Subcutaneous abdominal adipose tissue (tissue), 5 donors: ENCODE data around the gene REG1B.

ENCODE experiments used
- H3K27ac ChIP-seq: one replicate; pipeline ENCODE4 v1.7.0; 2013; ENCODE audit warnings: low read depth, mild to moderate bottlenecking, inconsistent platforms, low read length, moderate library complexity
- H3K27me3 ChIP-seq, 5 donors: one replicate each; pipeline ENCODE4 v1.7.0; 2013; ENCODE audit warnings: low read length in 5 of 5, inconsistent platforms in 1 of 5; ENCODE audit not compliant: control insufficient read depth in 5 of 5, insufficient read depth in 4 of 5
- H3K36me3 ChIP-seq, 5 donors: one replicate each; pipeline ENCODE4 v1.7.0; 2013; ENCODE audit warnings: low read length in 5 of 5; ENCODE audit not compliant: control insufficient read depth in 5 of 5, insufficient read depth in 5 of 5
- H3K4me1 ChIP-seq, 5 donors: one replicate each; pipeline ENCODE4 v1.7.0; 2013; ENCODE audit warnings: low read length in 5 of 5, mild to moderate bottlenecking in 3 of 5, moderate library complexity in 1 of 5; ENCODE audit not compliant: control insufficient read depth in 5 of 5, insufficient read depth in 5 of 5
- H3K4me3 ChIP-seq, 5 donors: one replicate each; pipeline ENCODE4 v1.7.0; 2013; ENCODE audit warnings: low read length in 5 of 5, low read depth in 1 of 5
- H3K9ac ChIP-seq, 5 donors: one replicate each; pipeline ENCODE4 v1.7.0; 2013; ENCODE audit warnings: low read length in 5 of 5, mild to moderate bottlenecking in 4 of 5, moderate library complexity in 3 of 5
- H3K9me3 ChIP-seq, 5 donors: one replicate each; pipeline ENCODE4 v1.7.0; 2013; ENCODE audit warnings: low read length in 5 of 5; ENCODE audit not compliant: control insufficient read depth in 5 of 5
- donor health status: healthy.
- donor health status: healthy.
- donor health status: healthy.
- donor health status: healthy.
- donor health status: healthy.

The REG1B gene, protein sequence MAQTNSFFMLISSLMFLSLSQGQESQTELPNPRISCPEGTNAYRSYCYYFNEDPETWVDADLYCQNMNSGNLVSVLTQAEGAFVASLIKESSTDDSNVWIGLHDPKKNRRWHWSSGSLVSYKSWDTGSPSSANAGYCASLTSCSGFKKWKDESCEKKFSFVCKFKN

GRCh38 chr2:79087785-79088364 lies at the start of gene REG1B:
REG1B (minus strand) TSS chr2:79087993; CDS start chr2:79087612, 381 bp downstream.
- no peak within 1 kb of the TSS for H3K9ac ChIP-seq
- no peak within 1 kb of the TSS for H3K27ac ChIP-seq
- H3K4me1 ChIP-seq: peaks cover 0 to 5% (median 0%) of the 10 kb centered on the region in 5 donors
- no peak within 1 kb of the TSS for H3K4me3 ChIP-seq
- H3K36me3 ChIP-seq: no peaks in the 10 kb centered on the region
- H3K27me3 ChIP-seq: no peaks in the 10 kb centered on the region
- peaks cover 0 to 2% (median 0%) of the 10 kb centered on the region in 5 donors for H3K9me3 ChIP-seq

GRCh38 chr2:79131687-79132086 lies 43.9 kb upstream of the REG1B start:
- Histone ChIP-seq H3K4me3 (no peak overlapping the region), H3K9me3 (no peaks in the 10 kb centered on the region), H3K36me3 (no peaks in the 10 kb centered on the region), H3K27ac (no peak overlapping the region), H3K27me3 (no peaks in the 10 kb centered on the region), H3K9ac (no peak overlapping the region), H3K4me1 (no peaks in the 10 kb centered on the region)

- H3K9ac ChIP-seq: no peak overlapping the region
- no peak overlapping the region for H3K27ac ChIP-seq
- no peaks in the 10 kb centered on the region for H3K27me3 ChIP-seq
- H3K9me3 ChIP-seq: no peaks in the 10 kb centered on the region
- no peak overlapping the region for H3K4me3 ChIP-seq
- no peaks in the 10 kb centered on the region for H3K36me3 ChIP-seq
- H3K4me1 ChIP-seq: no peaks in the 10 kb centered on the region
These were observed 42.0 kb upstream of the REG1B start for GRCh38 chr2:79129804-79130203.

- H3K4me3 ChIP-seq: no peak overlapping the region
These were observed 41.5 kb upstream of the REG1B start for GRCh38 chr2:79129260-79129659.

DNA sequence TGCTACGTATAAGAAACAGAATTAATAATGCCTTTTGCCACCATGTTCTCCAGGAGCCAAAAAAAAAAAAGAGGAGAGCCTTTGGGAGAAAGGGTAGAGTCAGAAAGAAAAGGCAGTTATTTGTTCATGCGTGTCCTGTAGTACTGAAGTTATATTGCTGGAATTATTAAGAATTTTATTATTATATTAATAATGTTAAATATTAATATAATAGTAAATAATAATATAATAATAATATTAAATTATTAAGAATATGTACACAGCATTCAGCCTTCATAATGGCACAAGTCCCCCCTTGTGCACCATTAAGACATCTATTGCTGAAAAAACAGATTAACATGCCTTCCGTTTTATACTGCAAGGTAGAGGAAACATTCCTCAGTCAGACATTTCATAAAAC lies 40.6 kb upstream of the REG1B start:
- Histone ChIP-seq H3K9ac (no peak overlapping the region), H3K4me1 (no peaks in the 10 kb centered on the region), H3K9me3 (no peaks in the 10 kb centered on the region), H3K27ac (no peak overlapping the region), H3K4me3 (no peak overlapping the region), H3K27me3 (no peaks in the 10 kb centered on the region), H3K36me3 (no peaks in the 10 kb centered on the region)

More at GRCh38 chr2:79129260-79129659, 41.5 kb upstream of the REG1B start:
- no peak overlapping the region for H3K9ac ChIP-seq
- no peak overlapping the region for H3K27ac ChIP-seq
- no peaks in the 10 kb centered on the region for H3K4me1 ChIP-seq
- H3K36me3 ChIP-seq: no peaks in the 10 kb centered on the region
- no peaks in the 10 kb centered on the region for H3K9me3 ChIP-seq
- no peaks in the 10 kb centered on the region for H3K27me3 ChIP-seq

- no peak overlapping the region for H3K9ac ChIP-seq
- H3K36me3 ChIP-seq: no peaks in the 10 kb centered on the region
- H3K4me1 ChIP-seq: no peaks in the 10 kb centered on the region
- no peak overlapping the region for H3K27ac ChIP-seq
- no peaks in the 10 kb centered on the region for H3K9me3 ChIP-seq
- H3K4me3 ChIP-seq: no peak overlapping the region
- no peaks in the 10 kb centered on the region for H3K27me3 ChIP-seq
These were observed 37.9 kb upstream of the REG1B start for GRCh38 chr2:79125721-79125985.

- Histone ChIP-seq H3K36me3 (no peaks in the 10 kb centered on the region), H3K9me3 (no peaks in the 10 kb centered on the region), H3K27me3 (no peaks in the 10 kb centered on the region), H3K4me3 (no peak overlapping the region), H3K27ac (no peak overlapping the region), H3K9ac (no peak overlapping the region), H3K4me1 (no peaks in the 10 kb centered on the region)
These were observed 37.3 kb upstream of the REG1B start for GRCh38 chr2:79124907-79125720.

DNA sequence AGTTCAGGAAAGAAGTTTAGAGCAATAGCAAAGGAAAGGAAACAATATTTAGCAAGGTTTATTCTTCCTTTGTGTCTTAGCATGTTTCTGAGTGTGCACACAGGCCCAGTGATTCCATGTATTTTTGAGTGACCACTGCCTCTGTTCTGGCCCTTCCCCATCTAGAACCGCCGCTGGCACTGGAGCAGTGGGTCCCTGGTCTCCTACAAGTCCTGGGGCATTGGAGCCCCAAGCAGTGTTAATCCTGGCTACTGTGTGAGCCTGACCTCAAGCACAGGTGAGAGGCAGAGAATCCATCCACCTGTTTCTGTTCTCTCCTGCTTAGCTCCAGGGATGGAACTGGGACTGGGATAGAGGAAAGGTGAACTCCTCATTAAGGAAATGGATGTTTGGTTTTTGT lies 34.9 kb upstream of the REG1B start:
- Histone ChIP-seq H3K9ac (no peak overlapping the region), H3K27me3 (no peaks in the 10 kb centered on the region), H3K36me3 (no peaks in the 10 kb centered on the region), H3K4me1 (no peaks in the 10 kb centered on the region), H3K4me3 (no peak overlapping the region), H3K27ac (no peak overlapping the region), H3K9me3 (no peaks in the 10 kb centered on the region)

GRCh38 chr2:79120194-79120713 lies 32.5 kb upstream of the REG1B start, which contains the start of gene REG1A:
REG1A (plus strand) TSS chr2:79120488; CDS start chr2:79120862, 374 bp downstream.
- Histone ChIP-seq H3K27me3 (no peaks in the 10 kb centered on the region), H3K9me3 (no peaks in the 10 kb centered on the region), H3K27ac (no peak within 1 kb of the TSS), H3K4me1 (no peaks in the 10 kb centered on the region), H3K9ac (no peak within 1 kb of the TSS), H3K4me3 (no peak within 1 kb of the TSS), H3K36me3 (no peaks in the 10 kb centered on the region)
